GM23338 (cell line): Measurements from ENCODE around the gene AQP12B.
"Not testable (repeated sequence)": the region's sequence is repeated elsewhere in the genome, so short reads cannot be mapped to it uniquely, and the experiment has no call there.

Source experiments
- CTCF ChIP-seq, 2 experiments: fragments of 200-600 bp in 1 of 2; sonication (generic) in 1 of 2; conservative IDR thresholded peaks; 2 replicates each; pipeline versions ENCODE4 v1.5.1 to v1.6.1; 2016 to 2017; ENCODE audit warnings: antibody characterized with exemption in 2 of 2, low read depth in 2 of 2, mild to moderate bottlenecking in 2 of 2, moderate library complexity in 1 of 2
- EZH2 ChIP-seq: fragments of 200-600 bp; sonication (generic); IDR thresholded peaks from one replicate; pipeline ENCODE4 v1.8.0; 2017; ENCODE audit warnings: antibody characterized with exemption, mild to moderate bottlenecking, low read depth; ENCODE audit not compliant: unreplicated experiment
- JUNB ChIP-seq: IDR thresholded peaks from one replicate; pipeline ENCODE4 v1.6.1; 2016; ENCODE audit warnings: antibody characterized with exemption; ENCODE audit not compliant: unreplicated experiment
- POLR2AphosphoS5 ChIP-seq: IDR thresholded peaks from 2 replicates; pipeline ENCODE4 v1.6.1; 2016; ENCODE audit warnings: antibody characterized with exemption, low read depth
- REST ChIP-seq: IDR thresholded peaks from one replicate; pipeline ENCODE4 v1.6.1; 2018; ENCODE audit warnings: antibody characterized with exemption; ENCODE audit not compliant: unreplicated experiment

DNA sequence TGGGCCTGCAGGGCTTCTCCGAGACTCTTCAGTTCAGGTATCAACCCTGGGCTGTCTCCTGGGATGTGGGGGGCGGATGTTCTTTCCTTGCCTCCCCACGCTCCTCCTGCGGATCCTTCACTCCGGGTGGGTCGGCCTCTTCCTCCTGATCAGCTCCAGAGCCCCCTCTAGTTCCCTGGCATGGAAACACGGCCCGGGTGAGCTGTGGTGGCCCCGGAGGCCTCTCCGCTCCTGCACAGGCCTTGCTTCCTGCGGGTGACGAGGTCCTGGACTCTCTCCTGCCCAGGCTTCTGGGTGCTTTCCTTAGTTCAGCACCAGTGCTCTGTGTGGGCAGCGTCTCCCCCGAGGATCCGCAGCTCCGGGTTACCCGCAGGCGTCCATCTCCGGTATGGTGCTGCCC, 12.9 kb upstream of the AQP12B start:
- not testable (repeated sequence) for TF ChIP-seq EZH2; CTCF (conservative IDR thresholded peaks at IDR 0.05; ENCODE audit: low read depth in 2 of 2); JUNB; REST; POLR2AphosphoS5
